CD14-positive monocyte (primary cell): Measurements from ENCODE around the gene AOPEP. TPM values are rescaled to one million over a fixed set of nuclear protein-coding genes. Genes with fewer than 3 reads are reported as not detected.
A peak's percentile ranks its signal among the peaks of the same experiment; 100 is the strongest.

Experiments used
- DNase-seq, 3 donors: peaks; one replicate each; pipeline ENCODE4 v3.0.0-alpha.2; 2011 to 2022
- H2AFZ ChIP-seq: 2 replicates; pipeline ENCODE4 v1.6.0; 2012; ENCODE audit warnings: mild to moderate bottlenecking, low read depth, low read length, inconsistent platforms; ENCODE audit not compliant: insufficient read depth, poor library complexity, severe bottlenecking
- H3K27ac ChIP-seq, 2 donors: 1 replicate in 1 of 2; 2 replicates in 1 of 2; pipeline ENCODE4 v1.5.1; 2012 to 2013; ENCODE audit warnings: low read length in 2 of 2, control low read depth in 1 of 2, inconsistent platforms in 1 of 2, low read depth in 1 of 2, mild to moderate bottlenecking in 1 of 2
- H3K27me3 ChIP-seq, 2 donors: one replicate each; pipeline versions ENCODE4 v1.6.0 to v1.6.1; 2011 to 2013; ENCODE audit warnings: low read length in 2 of 2; ENCODE audit not compliant: control insufficient read depth in 2 of 2, insufficient read depth in 2 of 2
- H3K36me3 ChIP-seq, 2 donors: replicated peaks in 1 of 2; 1 replicate in 1 of 2; 2 replicates in 1 of 2; pipeline versions ENCODE4 v1.5.1 to v1.6.1; 2012 to 2013; ENCODE audit warnings: low read length in 2 of 2, control low read depth in 1 of 2, inconsistent platforms in 1 of 2, mild to moderate bottlenecking in 1 of 2; ENCODE audit not compliant: insufficient read depth in 2 of 2, control insufficient read depth in 1 of 2
- H3K4me1 ChIP-seq, 2 donors: 1 replicate in 1 of 2; 2 replicates in 1 of 2; pipeline versions ENCODE4 v1.5.1 to v1.6.1; 2012 to 2013; ENCODE audit warnings: low read length in 2 of 2, control low read depth in 1 of 2, inconsistent platforms in 1 of 2, mild to moderate bottlenecking in 1 of 2, moderate library complexity in 1 of 2; ENCODE audit not compliant: insufficient read depth in 2 of 2, control insufficient read depth in 1 of 2
- H3K4me2 ChIP-seq: replicated peaks from 2 replicates; pipeline ENCODE3; 2012; ENCODE audit warnings: low read length, moderate library complexity, mild to moderate bottlenecking; ENCODE audit not compliant: poor library complexity, severe bottlenecking; ENCODE audit errors: extremely low read depth
- H3K4me3 ChIP-seq, 3 experiments: fragments of 200-600 bp in 1 of 3; sonication (generic) in 1 of 3; replicated peaks in 1 of 3; 1 replicate in 2 of 3; 2 replicates in 1 of 3; pipeline ENCODE4 v1.5.1; 2011 to 2013; ENCODE audit warnings: low read length in 3 of 3, mild to moderate bottlenecking in 3 of 3, control low read depth in 2 of 3, low read depth in 2 of 3, inconsistent platforms in 1 of 3, moderate library complexity in 1 of 3
- H3K79me2 ChIP-seq: 2 replicates; pipeline ENCODE4 v1.6.0; 2012; ENCODE audit warnings: mild to moderate bottlenecking, control low read depth, inconsistent platforms, low read length, moderate library complexity; ENCODE audit not compliant: insufficient read depth
- H3K9ac ChIP-seq: 2 replicates; pipeline ENCODE4 v1.6.0; 2017; ENCODE audit warnings: low read length, mild to moderate bottlenecking; ENCODE audit not compliant: insufficient read depth, poor library complexity, severe bottlenecking
- H3K9me3 ChIP-seq, 2 donors: replicated peaks in 1 of 2; 1 replicate in 1 of 2; 2 replicates in 1 of 2; pipeline versions ENCODE4 v1.5.1 to v1.6.1; 2012 to 2013; ENCODE audit warnings: low read length in 2 of 2, control low read depth in 1 of 2; ENCODE audit not compliant: control insufficient read depth in 1 of 2, insufficient read depth in 1 of 2
- H4K20me1 ChIP-seq: 2 replicates; pipeline ENCODE4 v1.6.0; 2012; ENCODE audit warnings: mild to moderate bottlenecking, low read length, control low read depth, moderate library complexity; ENCODE audit not compliant: insufficient read depth
- H3K27ac Mint-ChIP-seq, 7 donors: one replicate each; pipeline ENCODE4 v1.8.0; 2020; ENCODE audit warnings: mild to moderate bottlenecking in 7 of 7, mixed read lengths in 7 of 7, moderate library complexity in 6 of 7, inconsistent platforms in 2 of 7
- H3K27me3 Mint-ChIP-seq, 3 donors: one replicate each; pipeline ENCODE4 v1.8.0; 2021 to 2022; ENCODE audit warnings: low read depth in 3 of 3, mild to moderate bottlenecking in 3 of 3, mixed read lengths in 3 of 3, moderate library complexity in 3 of 3, inconsistent platforms in 1 of 3
- H3K36me3 Mint-ChIP-seq, 2 donors: one replicate each; pipeline ENCODE4 v1.8.0; 2020; ENCODE audit warnings: mixed read lengths in 2 of 2, inconsistent platforms in 1 of 2, mild to moderate bottlenecking in 1 of 2
- H3K4me1 Mint-ChIP-seq: one replicate; pipeline ENCODE4 v1.8.0; 2020; ENCODE audit warnings: mild to moderate bottlenecking, mixed read lengths
- H3K4me3 Mint-ChIP-seq, 2 donors: one replicate each; pipeline ENCODE4 v1.8.0; 2020; ENCODE audit warnings: mild to moderate bottlenecking in 2 of 2, mixed read lengths in 2 of 2, moderate library complexity in 1 of 2
- H3K9me3 Mint-ChIP-seq, 7 donors: one replicate each; pipeline ENCODE4 v1.8.0; 2020 to 2022; ENCODE audit warnings: mixed read lengths in 7 of 7, mild to moderate bottlenecking in 6 of 7, moderate library complexity in 6 of 7, inconsistent platforms in 2 of 7
- WGBS: methylation state at CpG from one replicate; pipeline ENCODE4 v1.1.5; 2013; ENCODE audit warnings: missing lambda C conversion rate; ENCODE audit not compliant: insufficient coverage; 5-methylcytosine and 5-hydroxymethylcytosine counted together
- intact Hi-C, 2 donors: fragments of 100-400 bp; cut with micrococcal nuclease; formaldehyde crosslinking; loops; one replicate each; pipeline versions ENCODE4 v1.15.0 to v1.15.1; 2023
- polyA plus RNA-seq, 3 donors: library from polyadenylated mRNA; depleted of rRNA in 1 of 3; unstranded in 2 of 3; stranded (reverse) in 1 of 3; fragments of 300-500 nt in 2 of 3; fragments of >200 nt in 1 of 3; fragmentation: Illumina TruSeq in 2 of 3; gene quantifications; 1 replicate in 2 of 3; 2 replicates in 1 of 3; pipeline ENCODE4 v1.2.3, GENCODE V29; 2012 to 2021
- TF ChIP-seq, protein P1 (sequence below): fragments of 200-600 bp; IDR thresholded peaks from one replicate; pipeline ENCODE4 v1.8.0; 2022; ENCODE audit warnings: antibody characterized with exemption, mild to moderate bottlenecking

Gene AOPEP
- polyA plus RNA-seq, 3 donors, result 3.0 to 4.1 (median 3.1) TPM

DNA sequence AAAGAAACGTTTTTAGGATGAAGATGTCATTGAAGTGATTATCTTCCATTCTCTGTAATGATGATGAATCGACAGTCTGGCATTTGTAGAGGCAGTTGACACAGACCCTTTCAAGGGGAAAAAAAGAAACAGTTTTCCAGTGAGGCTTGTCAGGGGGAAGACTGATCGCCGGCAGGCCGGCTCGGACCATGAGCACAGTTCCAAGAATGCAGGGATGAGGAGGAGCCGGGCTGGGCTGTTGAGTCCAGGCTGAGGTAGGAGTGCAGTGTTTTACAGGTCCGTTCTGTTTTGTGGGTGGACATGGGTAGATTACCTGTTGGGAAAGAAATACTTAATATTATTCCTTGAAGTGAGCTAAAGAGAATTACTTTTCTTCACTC, 194.6 kb downstream of the AOPEP start:
- Histone ChIP-seq H3K9ac (no peak overlapping the region), H3K27me3 (no peaks in the 10 kb centered on the region), H3K79me2 (no peaks in the 10 kb centered on the region), H3K4me2 (no peak overlapping the region), H3K36me3 (peaks cover 0 to 5% of the 10 kb centered on the region in 2 donors), H3K4me3 (no peak overlapping the region), H3K27ac (no peak overlapping the region), H3K4me1 (peaks cover 9 to 10% of the 10 kb centered on the region in 2 donors), H2AFZ (no peak overlapping the region), H4K20me1 (no peaks in the 10 kb centered on the region), H3K9me3 (no peaks in the 10 kb centered on the region)
- H3K27ac Mint-ChIP-seq, result peak overlapping the region in 1 of 7 donors; percentile 1
- TF ChIP-seq, protein P1, sequence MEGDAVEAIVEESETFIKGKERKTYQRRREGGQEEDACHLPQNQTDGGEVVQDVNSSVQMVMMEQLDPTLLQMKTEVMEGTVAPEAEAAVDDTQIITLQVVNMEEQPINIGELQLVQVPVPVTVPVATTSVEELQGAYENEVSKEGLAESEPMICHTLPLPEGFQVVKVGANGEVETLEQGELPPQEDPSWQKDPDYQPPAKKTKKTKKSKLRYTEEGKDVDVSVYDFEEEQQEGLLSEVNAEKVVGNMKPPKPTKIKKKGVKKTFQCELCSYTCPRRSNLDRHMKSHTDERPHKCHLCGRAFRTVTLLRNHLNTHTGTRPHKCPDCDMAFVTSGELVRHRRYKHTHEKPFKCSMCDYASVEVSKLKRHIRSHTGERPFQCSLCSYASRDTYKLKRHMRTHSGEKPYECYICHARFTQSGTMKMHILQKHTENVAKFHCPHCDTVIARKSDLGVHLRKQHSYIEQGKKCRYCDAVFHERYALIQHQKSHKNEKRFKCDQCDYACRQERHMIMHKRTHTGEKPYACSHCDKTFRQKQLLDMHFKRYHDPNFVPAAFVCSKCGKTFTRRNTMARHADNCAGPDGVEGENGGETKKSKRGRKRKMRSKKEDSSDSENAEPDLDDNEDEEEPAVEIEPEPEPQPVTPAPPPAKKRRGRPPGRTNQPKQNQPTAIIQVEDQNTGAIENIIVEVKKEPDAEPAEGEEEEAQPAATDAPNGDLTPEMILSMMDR, result no peak
- WGBS, result 92% methylated on average over 7 of the region's 8 CpGs
- H3K9me3 Mint-ChIP-seq, result no peaks in the 10 kb centered on the region
- H3K4me1 Mint-ChIP-seq, result peaks cover 17% of the 10 kb centered on the region
- no peak overlapping the region for H3K4me3 Mint-ChIP-seq
- intact Hi-C loops, result no loop called here
- no peak for DNase-seq
- peaks cover 7 to 17% of the 10 kb centered on the region in 2 donors for H3K36me3 Mint-ChIP-seq
- peaks cover 0 to 3% (median 1%) of the 10 kb centered on the region in 3 donors for H3K27me3 Mint-ChIP-seq

DNA sequence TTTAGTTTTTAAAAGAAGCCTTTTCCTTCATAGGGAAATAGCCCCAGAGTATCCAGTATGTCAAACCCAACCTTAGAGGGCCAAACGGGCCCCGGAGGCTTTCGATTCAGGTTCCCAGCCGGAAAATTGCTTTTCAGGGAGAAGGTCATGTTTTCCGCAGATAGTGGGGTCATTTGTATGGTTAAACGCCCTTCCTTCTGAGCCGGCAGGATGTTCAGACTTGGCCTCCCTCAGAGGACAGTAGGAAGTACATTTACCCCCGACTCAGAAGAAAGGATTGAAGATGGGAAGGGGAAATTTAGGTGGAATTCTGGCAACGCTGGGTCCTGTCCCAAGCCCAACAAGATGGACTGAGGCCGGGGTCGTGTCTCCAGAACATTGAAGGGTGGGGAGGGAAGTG, 195.2 kb downstream of the AOPEP start:
- Mint-ChIP-seq H3K27ac (no peak overlapping the region), H3K4me3 (no peak overlapping the region), H3K9me3 (no peaks in the 10 kb centered on the region), H3K36me3 (peaks cover 7 to 17% of the 10 kb centered on the region in 2 donors), H3K27me3 (peaks cover 0 to 3% (median 1%) of the 10 kb centered on the region in 3 donors), H3K4me1 (peaks cover 17% of the 10 kb centered on the region)
- Histone ChIP-seq H3K9ac (no peak overlapping the region), H3K27me3 (no peaks in the 10 kb centered on the region), H3K4me1 (peaks cover 9 to 10% of the 10 kb centered on the region in 2 donors), H3K79me2 (no peaks in the 10 kb centered on the region), H3K9me3 (no peaks in the 10 kb centered on the region), H3K4me3 (no peak overlapping the region), H3K36me3 (peaks cover 0 to 5% of the 10 kb centered on the region in 2 donors), H3K27ac (no peak overlapping the region), H4K20me1 (no peaks in the 10 kb centered on the region), H3K4me2 (no peak overlapping the region), H2AFZ (no peak overlapping the region)
- TF ChIP-seq, protein P1, result no peak
- intact Hi-C loops, result no loop called here
- DNase-seq, result no peak
- 100% methylated on average over 1 of the region's 11 CpGs for WGBS
